Esophagus mucosa (tissue), 1 donor: ENCODE results near the gene RBBP8NL. TPM values are rescaled to one million over a fixed set of nuclear protein-coding genes. Genes with fewer than 3 reads are reported as not detected.
A peak's percentile ranks its signal among the peaks of the same experiment; 100 is the strongest.

Source experiments
- ATAC-seq: fragments of 200-7000 bp; cut with Tn5 transposase; one replicate; pipeline ENCODE4 v1.9.1; 2020
- total RNA-seq: library from RNA; stranded (reverse); gene quantifications from one replicate; pipeline ENCODE4 v1.2.4, GENCODE V29; 2023
- donor health status: DM: yes; HTN: yes; CAD: no.

The RBBP8NL gene
- total RNA-seq, 1 donor from 2014 or later, result 5.1 TPM

- no peak for ATAC-seq
These were observed 35.3 kb downstream of the RBBP8NL start for GRCh38 chr20:62392077-62392418.

- ATAC-seq, result no peak
These were observed 35.9 kb downstream of the RBBP8NL start for GRCh38 chr20:62391165-62392076.

- no peak for ATAC-seq
These were observed 36.8 kb downstream of the RBBP8NL start for GRCh38 chr20:62390317-62391164.

GRCh38 chr20:62389601-62390087 lies 37.7 kb downstream of the RBBP8NL start:
- ATAC-seq, result no peak

- ATAC-seq, result no peak
These were observed 38.3 kb downstream of the RBBP8NL start for GRCh38 chr20:62388839-62389600.

GRCh38 chr20:62387933-62388635 lies 39.3 kb downstream of the RBBP8NL start:
- no peak for ATAC-seq

GRCh38 chr20:62387219-62387913 lies 40.0 kb downstream of the RBBP8NL start:
- ATAC-seq, result no peak

- peak; percentile 91 for ATAC-seq
These were observed 40.7 kb downstream of the RBBP8NL start, which contains the start of gene RPS21 for GRCh38 chr20:62386383-62387218. TSS of gene RPS21 (plus strand) at chr20:62387103. CDS start at chr20:62387339, 236 bp downstream.

GRCh38 chr20:62382306-62383198 lies 44.8 kb downstream of the RBBP8NL start:
- ATAC-seq, result peak; percentile 45

GRCh38 chr20:62381842-62382241 lies 45.5 kb downstream of the RBBP8NL start:
- no peak for ATAC-seq

GRCh38 chr20:62381202-62381797 lies 46.0 kb downstream of the RBBP8NL start:
- peak; percentile 60 for ATAC-seq

- peak; percentile 79 for ATAC-seq
These were observed 49.1 kb downstream of the RBBP8NL start for GRCh38 chr20:62378215-62378614.

- ATAC-seq, result peak; percentile 1
These were observed 49.6 kb downstream of the RBBP8NL start for GRCh38 chr20:62377615-62378178.

- ATAC-seq, result no peak
These were observed 50.3 kb downstream of the RBBP8NL start for GRCh38 chr20:62377064-62377461.

GRCh38 chr20:62376112-62377063 lies 51.0 kb downstream of the RBBP8NL start:
- no peak for ATAC-seq

GRCh38 chr20:62374331-62375152 lies 52.8 kb downstream of the RBBP8NL start:
- no peak for ATAC-seq
